Muscle of arm (tissue), 12 donors: Measurements from ENCODE around the gene DIRAS1. TPM values are rescaled to one million over a fixed set of nuclear protein-coding genes. Genes with fewer than 3 reads are reported as not detected.
A peak's percentile ranks its signal among the peaks of the same experiment; 100 is the strongest.

ENCODE experiments used
- DNase-seq: peaks from one replicate; pipeline ENCODE4 v3.0.0-alpha.2; 2013
- polyA plus RNA-seq, 12 donors: library from polyadenylated mRNA; unstranded; fragments of 120-200 nt; gene quantifications; one replicate each; pipeline ENCODE4 v1.2.1, GENCODE V29; 2013; ENCODE audit not compliant: insufficient read length in 12 of 12

DIRAS1 gene
- polyA plus RNA-seq, 12 donors: 1.1 to 5.9 (median 2.0) TPM; not detected in 2

DNA sequence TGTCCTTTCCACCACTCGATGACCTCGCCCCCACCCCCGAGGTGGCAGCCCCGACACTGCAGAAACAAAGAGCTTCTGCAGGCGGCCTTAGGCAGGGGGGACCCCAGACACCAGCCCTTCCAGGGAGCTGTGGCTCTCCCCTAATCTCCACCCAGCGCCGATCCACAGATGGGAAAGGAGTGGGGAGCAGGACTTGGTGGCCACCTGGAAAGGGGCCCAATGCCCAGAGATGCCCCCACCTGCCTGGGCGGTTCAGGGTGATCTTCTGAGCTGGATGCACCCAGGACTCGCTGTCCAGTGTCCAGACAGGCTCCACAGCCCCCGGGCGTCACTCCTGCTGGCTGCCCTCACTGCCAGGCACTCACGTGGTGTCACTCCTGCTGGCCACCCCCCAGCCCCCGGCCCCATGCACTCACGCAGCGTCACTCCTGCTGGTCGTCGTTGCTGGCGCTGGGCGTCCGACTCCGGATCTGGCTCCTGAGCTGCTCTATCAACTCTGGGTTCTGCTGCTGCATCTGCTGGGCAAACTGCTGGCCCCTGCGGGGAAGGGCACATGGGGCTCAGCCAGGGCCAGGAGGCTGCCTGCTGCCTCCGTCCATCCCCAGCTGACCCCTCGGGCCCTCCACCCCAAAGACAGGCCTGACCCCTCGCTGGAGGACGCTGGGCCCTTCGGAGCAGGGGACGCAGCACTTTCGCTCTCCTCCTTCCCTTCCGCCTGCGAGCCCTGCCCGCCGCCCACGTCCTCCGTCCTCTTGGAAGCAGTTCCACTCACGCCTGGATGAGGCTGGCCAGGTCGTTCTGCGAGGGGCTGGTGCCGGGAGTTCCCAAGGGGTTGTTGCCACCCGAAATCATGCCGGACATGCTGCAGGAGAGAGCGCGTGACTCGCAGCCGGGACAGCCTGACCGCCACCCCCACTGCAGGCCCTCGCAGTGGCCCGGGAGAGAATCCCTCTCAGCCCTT is 36.0 kb upstream of the DIRAS1 start:
- DNase-seq: no peak

DNA sequence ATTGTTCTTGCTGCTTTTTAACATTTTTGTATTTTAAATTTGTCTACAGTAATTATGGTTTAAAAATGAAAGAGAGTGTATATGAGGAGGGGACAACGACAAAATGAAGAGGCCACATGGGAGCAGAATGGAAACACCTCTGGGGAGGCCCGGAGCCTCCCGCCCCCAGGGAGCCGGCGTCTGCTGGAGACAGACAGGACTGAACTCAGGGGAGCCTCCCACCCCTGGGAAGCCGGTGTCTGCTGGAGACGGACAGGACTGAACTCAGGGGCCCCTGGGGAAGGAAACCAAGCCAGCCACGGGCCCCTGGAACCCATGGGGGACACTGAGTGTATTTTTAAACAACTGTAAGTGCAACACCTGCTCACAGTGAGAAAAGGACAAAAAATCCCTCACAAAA is 35.3 kb upstream of the DIRAS1 start:
- no peak for DNase-seq

DNA sequence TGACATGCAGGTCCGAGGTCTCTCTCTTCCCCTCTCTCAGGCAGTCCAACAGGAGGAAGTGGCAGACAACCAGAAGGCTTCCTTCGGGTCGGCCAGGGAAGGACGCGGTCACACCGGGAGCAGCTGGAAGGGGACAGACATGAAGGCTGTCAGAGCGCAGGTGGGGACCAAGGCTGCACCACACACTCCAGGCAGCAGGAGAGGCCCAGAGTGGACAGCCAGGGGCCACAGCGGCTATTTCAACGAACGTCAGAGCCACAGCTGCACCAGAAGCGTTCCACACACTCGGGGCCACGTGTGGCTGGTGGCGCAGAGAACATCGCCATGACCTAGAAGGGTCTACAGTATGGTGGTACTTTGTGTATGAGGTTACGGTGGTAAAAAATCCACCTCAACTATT is 34.6 kb upstream of the DIRAS1 start:
- no peak for DNase-seq

DNA sequence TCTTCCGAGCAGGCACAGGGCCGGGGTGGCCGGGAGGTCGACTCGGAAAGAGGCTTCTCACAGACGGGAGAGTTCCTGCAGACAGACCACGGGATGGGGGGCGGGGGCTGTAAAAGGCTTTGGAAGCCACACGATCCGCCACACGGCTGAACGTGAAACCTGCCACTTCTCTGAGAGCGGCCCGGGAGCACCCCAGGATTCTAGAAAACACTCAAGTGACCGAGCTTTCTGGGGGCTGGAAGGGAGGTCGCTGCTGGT is 34.2 kb upstream of the DIRAS1 start:
- no peak for DNase-seq

- no peak for DNase-seq
Measured at GRCh38 chr19:2754659-2755447, 33.7 kb upstream of the DIRAS1 start.

DNA sequence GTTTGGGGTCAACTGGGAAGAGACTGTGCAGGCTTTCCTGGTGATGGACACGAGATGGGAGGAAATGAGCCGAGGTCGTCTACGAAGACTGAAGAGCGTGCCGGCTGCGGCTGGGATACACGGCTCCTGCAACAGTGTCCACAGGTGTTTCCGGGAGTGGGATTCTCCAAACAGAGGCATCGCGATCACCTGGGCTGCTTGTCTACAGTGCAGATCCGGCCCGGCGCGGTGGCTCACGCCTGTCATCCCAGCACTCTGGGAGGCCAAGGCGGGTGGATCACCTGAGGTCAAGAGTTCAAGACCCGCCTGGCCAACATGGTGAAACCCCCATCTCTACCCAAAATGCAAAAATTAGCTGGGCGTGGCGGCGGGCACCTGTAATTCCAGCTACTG is 30.3 kb upstream of the DIRAS1 start:
- DNase-seq: no peak

DNA sequence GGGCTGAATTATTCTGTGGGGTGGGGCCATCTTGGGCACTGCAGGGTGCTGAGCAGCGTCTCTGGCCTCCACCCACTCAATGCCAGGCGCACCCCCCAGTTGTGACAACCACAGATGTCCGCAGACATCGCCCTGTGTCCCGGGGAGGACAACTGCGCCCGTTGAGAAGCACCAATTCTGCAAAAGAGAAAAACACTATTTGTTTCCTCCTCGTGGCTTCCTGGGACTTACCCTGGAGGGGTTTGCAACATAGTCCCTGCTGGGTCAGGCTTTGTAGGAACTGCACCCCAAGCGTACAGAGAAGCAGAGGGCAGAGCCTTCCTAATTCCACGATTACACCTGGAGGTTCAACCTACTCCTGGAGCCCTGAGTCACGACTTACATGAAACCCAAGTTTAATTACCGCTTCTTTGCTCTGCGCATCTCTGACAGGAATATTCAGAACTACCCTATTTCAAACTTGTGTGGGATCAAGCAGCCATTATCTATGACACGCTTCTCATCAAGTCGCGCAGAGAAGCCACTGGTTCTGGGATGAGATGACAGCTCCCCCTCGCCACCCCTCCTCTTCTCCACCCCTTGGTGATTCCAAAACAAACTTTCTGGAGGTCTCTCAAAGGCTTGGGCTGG is 29.8 kb upstream of the DIRAS1 start:
- no peak for DNase-seq

- DNase-seq: no peak
Measured at GRCh38 chr19:2747349-2747748, 26.2 kb upstream of the DIRAS1 start.

DNA sequence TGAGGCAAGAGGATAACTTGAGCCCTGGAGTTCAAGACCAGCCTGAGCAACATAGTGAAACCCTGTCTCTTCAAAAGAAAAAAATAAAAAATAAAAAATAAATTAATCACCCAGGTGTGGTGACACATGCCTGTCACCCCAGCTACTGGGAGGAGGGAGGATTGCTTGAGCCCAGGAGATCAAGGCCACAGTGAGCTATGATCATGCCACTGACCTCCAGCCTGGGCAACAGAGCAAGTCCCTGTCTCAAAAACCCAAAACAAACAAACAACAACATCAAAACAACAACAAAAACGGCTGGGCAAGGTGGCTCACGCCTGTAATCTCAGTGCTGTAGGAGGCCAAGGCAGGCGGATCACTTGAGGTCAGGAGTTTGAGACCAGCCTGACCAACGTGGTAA is 22.9 kb upstream of the DIRAS1 start:
- no peak for DNase-seq

DNA sequence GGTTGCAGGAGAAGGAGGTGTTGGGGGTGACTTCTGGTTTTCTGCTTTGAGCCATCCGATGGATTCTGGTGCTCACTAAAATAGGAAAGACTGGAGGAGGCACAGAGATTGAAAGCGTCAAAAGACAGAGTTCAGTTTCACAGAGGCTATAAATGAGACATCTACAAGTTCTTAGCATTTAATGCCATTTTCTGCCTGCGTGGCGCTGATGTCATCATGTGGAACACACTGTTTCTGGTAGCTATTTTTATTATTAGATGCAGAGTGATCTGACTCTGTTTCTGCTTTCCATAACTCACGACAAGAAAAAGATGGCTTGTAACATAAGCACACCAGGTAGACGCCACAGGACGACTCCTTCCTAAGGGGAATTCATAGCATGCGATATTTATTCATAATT is 21.9 kb upstream of the DIRAS1 start:
- no peak for DNase-seq

GRCh38 chr19:2740314-2740656 is 19.1 kb upstream of the DIRAS1 start:
- no peak for DNase-seq

DNA sequence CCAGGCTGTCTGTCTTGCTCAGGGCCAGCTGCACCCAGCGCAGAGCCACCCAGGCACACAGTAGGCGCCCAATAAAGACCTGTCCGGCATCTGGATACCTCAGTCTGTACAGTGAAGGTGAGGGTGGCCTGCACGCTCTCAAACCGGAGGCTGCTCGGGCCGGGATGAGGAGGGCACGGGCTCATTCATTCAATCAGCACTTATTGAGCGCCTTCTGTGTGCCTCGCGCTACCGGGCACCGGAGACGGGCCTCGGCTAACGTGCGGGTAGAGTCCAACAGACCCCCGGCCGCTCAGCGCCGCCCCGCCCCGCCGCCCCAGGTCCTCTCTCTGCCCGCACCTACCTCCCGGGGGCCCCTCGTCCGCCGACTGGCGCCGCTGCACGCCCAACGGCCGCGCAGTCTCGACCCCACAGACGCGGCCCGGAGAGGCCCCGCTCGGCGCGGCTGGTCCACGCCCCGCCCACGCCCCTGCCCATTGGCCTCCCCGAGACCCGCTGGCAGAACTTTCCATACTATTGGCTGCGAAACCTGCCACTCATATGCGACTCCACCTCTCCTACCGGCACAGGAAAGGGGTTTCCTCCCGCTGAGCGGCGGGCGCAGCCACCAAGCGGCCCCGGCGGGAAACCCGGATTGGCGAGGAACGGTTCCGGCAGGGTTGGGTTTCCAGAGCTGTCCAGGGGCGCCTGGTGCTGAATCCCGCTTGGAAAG is 18.6 kb upstream of the DIRAS1 start, which contains the start of gene SLC39A3:
TSS of gene SLC39A3 (minus strand) at position 416 of the 712 bp plus-strand sequence. CDS start 2,760 bp downstream, outside the sequence.
- DNase-seq: peak; percentile 97

DNA sequence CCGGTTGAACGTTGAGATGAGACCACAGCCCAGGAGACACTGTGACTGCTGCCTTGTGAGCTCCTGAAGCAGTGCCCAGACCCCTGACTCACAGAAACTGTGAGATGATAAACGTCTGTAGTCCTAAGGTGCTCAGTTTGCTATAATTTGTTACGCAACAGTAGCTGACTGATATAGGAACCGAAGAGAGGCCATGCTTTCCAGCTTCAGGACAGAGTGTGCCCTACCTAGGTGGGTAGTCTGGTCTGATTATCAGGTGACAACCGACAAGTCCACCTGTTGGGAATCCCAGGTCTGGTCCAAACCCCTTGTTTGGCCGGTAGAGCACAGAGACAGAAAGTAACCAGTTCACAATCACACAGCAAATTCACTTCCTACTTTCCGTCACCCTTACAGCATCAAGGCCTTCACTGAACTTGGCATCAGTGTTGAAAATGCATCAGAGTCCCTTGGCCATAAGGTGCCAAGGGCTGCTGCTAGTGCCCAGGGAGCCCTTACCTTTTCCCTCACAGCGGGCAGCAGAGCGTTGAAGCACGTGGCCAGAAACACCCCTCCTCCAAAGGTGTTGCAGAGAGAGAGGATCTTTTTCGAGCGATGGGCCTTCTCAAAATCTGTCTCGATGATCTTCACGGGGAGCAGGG is 15.5 kb upstream of the DIRAS1 start:
- no peak for DNase-seq

DNA sequence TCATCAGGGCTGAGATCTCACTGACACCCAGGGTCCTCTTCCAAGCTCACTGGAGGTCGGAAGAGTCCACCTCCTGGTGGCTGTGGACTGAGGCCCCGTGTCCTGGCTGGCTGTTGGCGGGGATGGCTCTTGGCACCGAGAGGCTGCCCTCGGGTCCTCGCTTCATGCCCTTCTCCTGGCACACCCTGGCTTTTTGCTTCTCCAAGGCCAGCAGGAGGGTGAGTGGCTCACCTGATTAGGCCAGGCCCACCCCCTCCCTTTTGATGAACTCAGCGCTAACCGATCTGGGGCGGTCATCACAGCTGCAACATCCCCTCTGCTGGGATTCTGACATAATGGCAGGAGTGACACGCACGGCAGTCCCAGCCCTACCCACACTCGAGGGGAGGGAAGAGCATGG is 14.2 kb upstream of the DIRAS1 start:
- DNase-seq: no peak

- no peak for DNase-seq
Measured at GRCh38 chr19:2734589-2735288, 13.6 kb upstream of the DIRAS1 start.

DNA sequence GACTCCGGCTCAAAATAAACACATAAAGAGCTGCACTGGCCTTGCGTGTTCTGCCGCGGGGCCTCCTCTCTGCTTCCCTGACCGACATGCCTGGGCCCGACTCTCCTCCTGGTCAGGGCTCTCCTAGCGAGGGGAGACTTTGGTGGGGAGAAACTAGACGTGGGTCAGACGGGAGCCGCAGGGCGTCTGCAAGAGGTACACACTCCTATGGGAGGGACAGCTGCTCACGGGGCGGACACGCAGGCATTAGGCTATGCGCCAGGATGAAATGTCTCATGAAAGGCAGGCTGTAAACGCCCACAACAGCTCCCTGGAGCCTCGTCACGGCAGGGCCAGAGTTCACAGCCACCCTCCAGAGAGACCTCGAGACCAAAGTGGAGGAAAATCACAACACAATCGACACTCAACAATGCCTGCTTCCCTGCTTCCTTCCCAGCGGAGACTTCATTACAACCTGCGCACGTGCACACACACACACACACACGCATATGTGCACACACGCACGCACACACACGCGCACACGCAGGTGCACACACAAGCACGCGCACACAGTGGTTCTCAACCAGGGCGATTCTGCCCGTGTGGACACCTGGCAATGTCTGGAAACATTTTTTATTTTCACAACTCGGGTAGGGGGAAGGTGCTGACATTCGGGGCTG is 12.9 kb upstream of the DIRAS1 start:
- no peak for DNase-seq

DNA sequence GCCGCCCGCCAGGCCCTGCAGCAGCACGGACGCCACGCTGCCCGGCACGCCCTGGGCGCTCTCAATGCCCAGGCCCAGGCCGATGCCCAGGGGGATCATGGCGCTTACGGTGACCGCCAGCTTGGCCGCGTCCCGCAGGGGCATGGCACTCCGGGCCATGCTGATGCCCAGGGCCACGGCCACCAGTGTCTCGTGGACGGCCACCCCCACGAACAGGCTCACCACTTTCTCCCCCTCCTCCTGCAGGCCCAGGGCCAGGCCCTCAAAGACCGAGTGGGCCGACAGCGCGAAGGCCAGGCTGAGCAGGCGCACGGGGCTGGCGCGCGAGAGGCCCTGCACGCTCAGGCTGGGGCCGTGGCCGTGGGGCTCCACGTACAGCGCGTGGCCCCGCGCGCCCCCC is 11.7 kb upstream of the DIRAS1 start:
- DNase-seq: no peak

DNA sequence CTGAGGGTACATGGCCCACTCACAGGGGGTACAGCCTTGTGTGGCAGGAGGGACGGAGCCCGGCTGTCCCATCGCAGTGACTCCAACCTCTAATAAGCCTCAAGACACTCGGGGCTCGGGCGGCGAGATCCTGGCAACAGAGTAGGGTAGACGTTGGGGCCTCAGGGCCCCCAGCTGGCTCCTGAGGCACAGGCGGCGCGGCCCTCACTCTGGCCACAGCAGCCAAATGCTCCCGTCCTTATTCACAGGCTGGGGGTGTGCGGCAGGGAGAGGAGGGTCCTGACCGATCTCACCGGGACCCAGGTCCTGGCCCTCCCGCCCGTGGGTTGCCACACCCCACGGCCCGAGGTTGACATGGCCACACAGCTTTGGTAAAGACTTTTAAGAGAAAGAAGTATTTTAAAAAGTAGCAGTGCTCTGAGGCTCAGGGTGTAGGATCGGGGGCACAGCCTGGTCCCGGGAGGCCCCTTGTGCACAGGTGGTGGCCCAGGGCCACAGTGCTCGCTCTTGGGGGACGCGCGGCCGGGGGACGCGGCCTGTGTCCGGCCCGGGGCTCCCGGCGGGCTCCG is 11.1 kb upstream of the DIRAS1 start:
- DNase-seq: no peak

DNA sequence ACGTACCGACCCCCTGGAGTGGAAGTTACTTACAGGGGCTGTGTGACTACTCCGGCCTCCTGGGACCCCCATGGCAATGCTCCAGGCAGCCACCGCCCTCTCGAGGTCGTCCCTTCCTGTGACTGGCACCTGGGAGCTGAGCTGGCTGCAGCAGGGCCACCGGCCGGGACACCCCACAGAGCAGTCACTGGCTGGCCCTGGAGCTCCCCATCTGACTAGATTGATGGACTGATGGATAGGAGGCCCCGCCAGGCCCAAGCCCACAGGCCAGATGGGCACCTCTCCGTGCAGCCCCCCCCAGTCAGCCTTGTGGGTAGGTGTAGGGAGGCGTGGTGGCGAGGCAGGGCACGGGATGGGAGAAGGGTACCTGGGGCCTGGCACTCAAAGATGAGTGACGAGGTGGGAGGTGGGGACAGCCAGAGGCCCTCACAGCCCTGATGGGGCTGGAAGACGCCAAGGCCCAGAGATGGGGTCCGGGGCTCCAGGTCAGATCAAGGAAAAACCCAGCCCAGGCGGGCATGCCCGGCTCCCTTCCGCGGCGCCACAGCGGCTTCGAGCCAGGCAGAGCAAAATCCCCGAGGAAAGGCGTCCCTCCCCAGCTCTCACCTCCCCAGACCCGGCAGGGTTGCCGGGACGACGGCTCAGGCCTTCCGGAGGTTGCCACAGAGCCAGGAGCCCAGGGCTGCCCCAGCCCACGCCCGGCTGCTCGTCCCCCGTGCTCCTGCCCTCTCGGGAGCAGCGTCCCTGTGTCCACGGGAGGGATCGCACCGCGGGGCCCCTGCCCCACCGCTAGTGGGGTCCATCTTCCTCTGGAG is 10.2 kb upstream of the DIRAS1 start:
- no peak for DNase-seq
